Mesendoderm (in vitro differentiated cells): ENCODE data around the gene PITPNC1.

Source experiments
- DNase-seq: peaks from one replicate; pipeline ENCODE4 v3.0.0; 2013
- H2AK5ac ChIP-seq: 2 replicates; pipeline ENCODE4 v1.6.1; 2013; ENCODE audit warnings: low read length, inconsistent platforms
- H2BK120ac ChIP-seq: 2 replicates; pipeline ENCODE4 v1.6.1; 2013; ENCODE audit warnings: low read depth, mild to moderate bottlenecking, low read length, moderate library complexity, mixed read lengths
- H2BK15ac ChIP-seq: replicated peaks from 2 replicates; pipeline ENCODE4 v1.6.1; 2013; ENCODE audit warnings: low read depth, mild to moderate bottlenecking, moderate library complexity
- H2BK5ac ChIP-seq: 2 replicates; pipeline ENCODE4 v1.6.1; 2013; ENCODE audit warnings: low read length, inconsistent platforms
- H3K18ac ChIP-seq: 2 replicates; pipeline ENCODE4 v1.6.1; 2013; ENCODE audit warnings: mild to moderate bottlenecking, low read length, mixed read lengths
- H3K23ac ChIP-seq: one replicate; pipeline ENCODE4 v1.6.1; 2013; ENCODE audit warnings: low read length
- H3K27ac ChIP-seq: 2 replicates; pipeline ENCODE4 v1.5.1; 2013; ENCODE audit warnings: low read depth, mild to moderate bottlenecking, inconsistent platforms, low read length, moderate library complexity
- H3K27me3 ChIP-seq: 2 replicates; pipeline ENCODE4 v1.6.1; 2013; ENCODE audit warnings: low read length, control low read depth, mild to moderate bottlenecking, inconsistent platforms; ENCODE audit not compliant: insufficient read depth, poor library complexity
- H3K36me3 ChIP-seq: 2 replicates; pipeline ENCODE4 v1.6.1; 2013; ENCODE audit warnings: low read length, inconsistent platforms; ENCODE audit not compliant: control insufficient read depth, insufficient read depth
- H3K4ac ChIP-seq: one replicate; pipeline ENCODE4 v1.6.1; 2013; ENCODE audit warnings: low read depth, mild to moderate bottlenecking, low read length, moderate library complexity
- H3K4me1 ChIP-seq: 2 replicates; pipeline ENCODE4 v1.6.1; 2013; ENCODE audit warnings: low read depth, low read length, inconsistent platforms; ENCODE audit not compliant: control insufficient read depth
- H3K4me2 ChIP-seq: 2 replicates; pipeline ENCODE4 v1.6.1; 2013; ENCODE audit warnings: low read length
- H3K4me3 ChIP-seq: 2 replicates; pipeline ENCODE4 v1.5.1; 2013; ENCODE audit warnings: mild to moderate bottlenecking, low read length
- H3K56ac ChIP-seq: one replicate; pipeline ENCODE4 v1.6.1; 2013; ENCODE audit warnings: low read length
- H3K79me1 ChIP-seq: 2 replicates; pipeline ENCODE4 v1.6.1; 2013; ENCODE audit warnings: low read length, inconsistent platforms
- H3K79me2 ChIP-seq: 2 replicates; pipeline ENCODE4 v1.6.1; 2013; ENCODE audit warnings: mild to moderate bottlenecking, low read length; ENCODE audit not compliant: control insufficient read depth, insufficient read depth
- H3K9ac ChIP-seq: 2 replicates; pipeline ENCODE4 v1.6.1; 2013; ENCODE audit warnings: low read length, inconsistent platforms
- H4K5ac ChIP-seq: one replicate; pipeline ENCODE4 v1.6.1; 2013; ENCODE audit warnings: low read length
- H4K8ac ChIP-seq: one replicate; pipeline ENCODE4 v1.6.1; 2013; ENCODE audit warnings: low read depth, mild to moderate bottlenecking, control low read depth, low read length, moderate library complexity
- WGBS: extraction: QIAGEN DNeasy Blood & Tissue Kit; methylation state at CpG from one replicate; pipeline ENCODE4 v1.1.7; 2013; ENCODE audit warnings: low lambda C conversion rate, missing lambda C conversion rate; ENCODE audit not compliant: insufficient coverage; ENCODE audit errors: extremely low coverage; 5-methylcytosine and 5-hydroxymethylcytosine counted together

Gene PITPNC1

GRCh38 chr17:67449845-67450755 lies 73.0 kb downstream of the PITPNC1 start:
- no peak overlapping the region for H3K4me3 ChIP-seq
- no peak overlapping the region for H3K9ac ChIP-seq
- H2BK15ac ChIP-seq = no peak overlapping the region
- H3K79me2 ChIP-seq = peaks cover 7% of the 10 kb centered on the region
- no peak overlapping the region for H3K56ac ChIP-seq
- no peaks in the 10 kb centered on the region for H3K36me3 ChIP-seq
- DNase-seq = no peak
- peaks cover 2% of the 10 kb centered on the region for H3K79me1 ChIP-seq
- no peak overlapping the region for H2AK5ac ChIP-seq
- no peak overlapping the region for H4K8ac ChIP-seq
- no CpG with 5 or more reads among the region's 16 CpGs for WGBS
- H2BK120ac ChIP-seq = no peak overlapping the region
- H3K4ac ChIP-seq = no peak overlapping the region
- no peaks in the 10 kb centered on the region for H3K4me1 ChIP-seq
- no peak overlapping the region for H2BK5ac ChIP-seq
- H3K27me3 ChIP-seq = no peaks in the 10 kb centered on the region
- no peak overlapping the region for H3K23ac ChIP-seq
- H4K5ac ChIP-seq = no peak overlapping the region
- no peak overlapping the region for H3K4me2 ChIP-seq
- no peak overlapping the region for H3K27ac ChIP-seq
- H3K18ac ChIP-seq = no peak overlapping the region

- peaks cover 4% of the 10 kb centered on the region for H3K79me1 ChIP-seq
- H4K5ac ChIP-seq = no peak overlapping the region
- no peak for DNase-seq
- no peak overlapping the region for H3K27ac ChIP-seq
- no peak overlapping the region for H2AK5ac ChIP-seq
- H2BK5ac ChIP-seq = no peak overlapping the region
- no peaks in the 10 kb centered on the region for H3K27me3 ChIP-seq
- no peak overlapping the region for H3K9ac ChIP-seq
- no peaks in the 10 kb centered on the region for H3K36me3 ChIP-seq
- no peak overlapping the region for H3K4me3 ChIP-seq
- H3K79me2 ChIP-seq = peaks cover 6% of the 10 kb centered on the region
- no peak overlapping the region for H3K4ac ChIP-seq
- no CpG with 5 or more reads among the region's 10 CpGs for WGBS
- no peak overlapping the region for H3K56ac ChIP-seq
- no peak overlapping the region for H3K23ac ChIP-seq
- H3K4me1 ChIP-seq = no peaks in the 10 kb centered on the region
- H2BK120ac ChIP-seq = no peak overlapping the region
- H4K8ac ChIP-seq = no peak overlapping the region
- no peak overlapping the region for H3K4me2 ChIP-seq
- H3K18ac ChIP-seq = no peak overlapping the region
- no peak overlapping the region for H2BK15ac ChIP-seq
Observed at GRCh38 chr17:67452681-67453554, 75.8 kb downstream of the PITPNC1 start.

- no peak overlapping the region for H3K23ac ChIP-seq
- H3K4me3 ChIP-seq = no peak overlapping the region
- no peak overlapping the region for H2BK120ac ChIP-seq
- H2BK15ac ChIP-seq = no peak overlapping the region
- no peak overlapping the region for H3K4ac ChIP-seq
- H3K79me2 ChIP-seq = peaks cover 5% of the 10 kb centered on the region
- no peaks in the 10 kb centered on the region for H3K36me3 ChIP-seq
- no peak overlapping the region for H3K9ac ChIP-seq
- H3K79me1 ChIP-seq = peaks cover 9% of the 10 kb centered on the region
- no peak overlapping the region for H4K8ac ChIP-seq
- H3K4me2 ChIP-seq = no peak overlapping the region
- no peak overlapping the region for H3K56ac ChIP-seq
- H3K27me3 ChIP-seq = no peaks in the 10 kb centered on the region
- H2BK5ac ChIP-seq = no peak overlapping the region
- no CpG with 5 or more reads among the region's 1 CpG for WGBS
- H2AK5ac ChIP-seq = no peak overlapping the region
- no peaks in the 10 kb centered on the region for H3K4me1 ChIP-seq
- H3K18ac ChIP-seq = no peak overlapping the region
- H3K27ac ChIP-seq = no peak overlapping the region
- no peak overlapping the region for H4K5ac ChIP-seq
- no peak for DNase-seq
Observed at GRCh38 chr17:67456103-67456502, 79.0 kb downstream of the PITPNC1 start.

- no peaks in the 10 kb centered on the region for H3K27me3 ChIP-seq
Observed at GRCh38 chr17:67456889-67457288, 79.8 kb downstream of the PITPNC1 start.

GRCh38 chr17:67458203-67458602 lies 81.1 kb downstream of the PITPNC1 start:
- Histone ChIP-seq H3K4ac (no peak overlapping the region), H3K9ac (no peak overlapping the region)
- no CpG with 5 or more reads among the region's 2 CpGs for WGBS

More at GRCh38 chr17:67456889-67457288, 79.8 kb downstream of the PITPNC1 start:
- no peak overlapping the region for H2BK15ac ChIP-seq
- H3K23ac ChIP-seq = no peak overlapping the region
- no peak overlapping the region for H4K5ac ChIP-seq
- H3K18ac ChIP-seq = no peak overlapping the region
- no CpG with 5 or more reads among the region's 3 CpGs for WGBS
- no peak overlapping the region for H3K9ac ChIP-seq
- H3K56ac ChIP-seq = no peak overlapping the region
- no peak overlapping the region for H2BK5ac ChIP-seq
- no peaks in the 10 kb centered on the region for H3K36me3 ChIP-seq
- peaks cover 9% of the 10 kb centered on the region for H3K79me1 ChIP-seq
- H4K8ac ChIP-seq = no peak overlapping the region
- H3K4me1 ChIP-seq = no peaks in the 10 kb centered on the region
- no peak overlapping the region for H2AK5ac ChIP-seq
- H3K4ac ChIP-seq = no peak overlapping the region
- H2BK120ac ChIP-seq = no peak overlapping the region
- no peak for DNase-seq
- H3K4me2 ChIP-seq = no peak overlapping the region
- no peak overlapping the region for H3K27ac ChIP-seq
- peaks cover 5% of the 10 kb centered on the region for H3K79me2 ChIP-seq
- H3K4me3 ChIP-seq = no peak overlapping the region

More at GRCh38 chr17:67458203-67458602, 81.1 kb downstream of the PITPNC1 start:
- no peak overlapping the region for H2AK5ac ChIP-seq
- H3K23ac ChIP-seq = no peak overlapping the region
- H2BK15ac ChIP-seq = no peak overlapping the region
- peaks cover 2% of the 10 kb centered on the region for H3K79me2 ChIP-seq
- no peaks in the 10 kb centered on the region for H3K27me3 ChIP-seq
- no peak overlapping the region for H3K4me2 ChIP-seq
- peaks cover 9% of the 10 kb centered on the region for H3K79me1 ChIP-seq
- H3K36me3 ChIP-seq = no peaks in the 10 kb centered on the region
- H3K56ac ChIP-seq = no peak overlapping the region
- no peak overlapping the region for H3K18ac ChIP-seq
- no peak for DNase-seq
- no peak overlapping the region for H4K5ac ChIP-seq
- no peak overlapping the region for H4K8ac ChIP-seq
- no peak overlapping the region for H3K4me3 ChIP-seq
- H2BK5ac ChIP-seq = no peak overlapping the region
- no peak overlapping the region for H2BK120ac ChIP-seq
- H3K27ac ChIP-seq = no peak overlapping the region
- H3K4me1 ChIP-seq = no peaks in the 10 kb centered on the region
